Tongue (tissue), 2 donors: ENCODE results near the gene DSCAM. TPM values are rescaled to one million over a fixed set of nuclear protein-coding genes. Genes with fewer than 3 reads are reported as not detected.

Experiments used
- DNase-seq: peaks from one replicate; pipeline ENCODE4 v3.0.0-alpha.2; 2015
- total RNA-seq: library from RNA; depleted of rRNA; stranded (reverse); fragments of >200 nt; gene quantifications from one replicate; pipeline ENCODE4 v1.2.3, GENCODE V29; 2014

Gene DSCAM
- total RNA-seq, 1 donor from 2014 or later = 0.41 TPM

DNA sequence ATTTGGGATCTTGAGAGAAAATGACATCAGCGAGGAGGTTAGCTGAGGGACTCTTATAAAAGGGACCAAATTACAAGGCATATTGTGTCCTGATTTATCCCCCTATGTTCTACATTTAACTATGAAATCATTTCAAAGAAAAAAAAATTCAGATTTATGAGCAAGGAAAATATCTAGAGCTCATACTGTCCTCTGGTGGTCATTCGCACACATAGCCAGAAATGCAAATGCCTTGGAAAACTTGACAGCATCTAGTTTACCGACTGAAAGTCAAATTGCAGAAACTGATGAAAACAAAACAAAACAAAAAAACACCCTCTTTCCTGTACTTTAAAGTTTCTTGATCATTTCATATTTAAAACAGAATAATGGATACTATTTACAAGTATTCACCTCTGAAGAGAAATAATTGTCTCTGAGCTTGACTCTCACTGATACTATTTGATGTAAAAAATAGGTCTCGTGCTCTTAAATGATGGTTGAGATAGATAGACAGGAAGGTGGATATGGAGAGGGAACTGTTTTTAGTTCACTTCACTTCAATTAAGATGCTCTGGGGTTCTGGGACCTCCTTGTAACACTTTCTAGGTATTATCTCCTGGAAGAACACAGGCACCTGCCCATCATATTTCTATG is 725.9 kb downstream of the DSCAM start:
- peak; percentile 71 for DNase-seq

DNA sequence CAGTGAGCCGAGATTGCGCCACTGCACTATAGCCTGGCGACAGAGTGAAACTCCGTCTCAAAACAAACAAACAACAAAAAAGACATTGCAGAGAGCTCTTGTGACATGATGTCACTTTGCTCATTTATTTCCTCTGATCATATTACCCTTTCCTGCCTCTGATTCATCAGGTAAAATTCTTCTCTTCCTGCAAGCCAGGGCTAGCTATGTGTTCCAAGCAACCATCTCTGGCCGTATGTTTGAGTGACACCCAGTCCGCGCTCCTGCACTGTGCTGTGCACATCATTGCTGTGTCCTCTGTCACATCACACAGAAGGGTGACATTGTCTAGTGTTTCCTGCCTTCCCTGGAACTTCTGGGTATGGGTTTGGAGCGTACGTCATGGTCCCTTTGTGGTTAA is 728.4 kb downstream of the DSCAM start:
- no peak for DNase-seq

DNA sequence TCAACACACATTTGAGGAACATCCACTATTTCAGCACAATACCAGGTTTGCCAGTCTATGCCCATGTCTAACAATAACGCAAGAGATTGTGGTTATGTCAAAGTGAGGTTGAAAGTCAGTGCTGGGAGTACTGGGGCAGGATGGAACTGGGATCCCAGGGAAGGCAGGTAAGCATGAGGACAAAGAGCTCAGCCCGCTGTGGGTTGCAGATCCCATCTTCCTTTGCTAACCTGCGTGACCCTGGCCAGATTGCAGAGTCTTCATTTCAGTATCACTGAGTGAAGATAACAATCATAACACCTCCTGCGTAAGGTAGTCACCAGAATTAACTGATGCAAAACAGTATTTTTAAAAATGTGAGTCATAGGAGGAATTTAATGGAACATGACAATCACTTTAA is 729.7 kb downstream of the DSCAM start:
- DNase-seq = no peak

DNA sequence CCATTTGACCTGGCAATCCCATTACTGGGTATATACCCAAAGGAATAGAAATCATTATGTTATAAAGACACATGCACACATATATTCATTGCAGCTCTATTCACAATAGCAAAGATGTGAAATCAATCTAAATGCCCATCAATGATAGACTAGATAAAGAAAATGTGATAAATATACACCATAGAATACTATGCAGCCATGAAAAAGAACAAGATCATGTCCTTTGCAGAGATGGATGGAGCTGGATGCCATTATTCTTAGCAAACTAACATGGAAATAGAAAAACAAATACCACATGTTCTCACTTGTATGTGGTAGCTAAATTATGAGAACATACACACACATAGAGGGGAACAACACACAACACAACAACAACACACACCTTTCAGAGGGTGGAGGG is 731.2 kb downstream of the DSCAM start:
- no peak for DNase-seq

DNA sequence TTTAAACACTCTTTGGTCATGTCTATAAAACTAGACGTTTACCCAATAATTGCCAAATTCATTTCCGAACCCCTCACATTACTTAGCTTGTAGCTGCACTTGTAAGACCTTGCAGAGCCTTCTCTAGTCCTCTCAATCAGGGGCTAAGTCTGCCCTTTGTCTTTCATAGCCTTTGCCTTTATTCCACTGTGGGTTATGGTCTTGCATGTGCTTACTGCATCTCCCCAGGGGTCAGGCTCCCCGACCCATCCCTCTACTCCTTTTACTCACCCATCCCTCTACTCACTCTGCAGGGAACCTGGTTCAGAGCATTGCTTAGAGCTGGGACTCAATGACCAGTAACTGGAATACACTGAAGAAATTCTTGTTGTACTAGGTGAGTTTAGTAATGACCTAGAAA is 744.3 kb downstream of the DSCAM start:
- DNase-seq = no peak

DNA sequence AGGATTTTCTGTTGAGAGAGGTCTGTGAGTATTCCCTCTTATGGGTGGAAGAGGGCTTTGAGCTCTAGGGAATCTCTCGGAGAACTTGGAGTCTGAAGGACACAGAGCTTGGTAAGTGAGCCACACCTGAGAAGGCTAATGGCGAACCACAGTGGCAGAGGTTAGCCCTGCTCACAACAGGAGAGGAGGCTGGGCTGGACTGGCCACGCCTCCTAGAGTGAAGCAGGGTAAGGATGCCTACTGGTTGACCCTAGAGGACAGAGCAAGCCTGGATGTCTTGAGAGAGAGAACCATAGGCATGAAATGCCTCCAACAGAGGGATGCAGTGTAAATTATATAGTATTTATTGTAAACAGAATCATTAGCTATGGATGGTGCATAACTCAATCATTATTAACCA is 747.1 kb downstream of the DSCAM start:
- no peak for DNase-seq

DNA sequence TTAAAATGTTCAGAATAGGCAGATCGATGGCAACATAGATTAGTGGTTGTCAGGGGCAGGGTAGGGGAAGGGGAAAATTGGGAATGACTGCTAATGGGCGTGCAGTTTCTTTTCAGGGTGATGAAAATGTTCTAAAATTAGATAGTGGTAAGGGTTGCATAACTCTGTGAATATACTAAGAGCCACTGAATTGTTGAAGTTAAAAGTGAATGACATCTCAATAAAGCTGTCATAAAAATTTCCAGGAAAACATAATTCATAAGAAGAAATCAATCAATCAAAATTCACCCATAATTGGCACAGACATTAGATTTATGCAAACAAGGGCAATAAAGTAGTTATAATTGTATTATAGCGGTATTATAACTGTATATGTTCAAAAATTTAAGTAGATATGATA is 751.5 kb downstream of the DSCAM start:
- DNase-seq = no peak

DNA sequence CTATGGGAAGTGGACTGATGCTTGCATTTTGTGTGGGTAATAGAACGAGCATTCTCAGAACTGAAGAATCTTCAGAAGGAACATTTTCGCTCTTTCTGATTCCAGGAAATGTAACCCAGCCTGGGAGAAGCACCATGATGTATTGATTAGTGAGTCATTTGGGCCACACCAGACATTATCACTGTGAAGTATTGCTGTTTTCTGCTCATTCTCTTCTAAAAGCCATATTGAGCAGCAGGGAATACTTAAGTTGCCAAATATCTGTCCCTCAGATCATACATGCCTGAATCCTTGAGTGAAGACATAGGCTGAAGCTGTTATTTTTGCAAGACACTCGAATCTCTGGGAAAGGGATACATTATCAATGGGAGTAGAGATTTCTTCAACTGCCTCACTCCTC is 766.6 kb downstream of the DSCAM start:
- DNase-seq = no peak

DNA sequence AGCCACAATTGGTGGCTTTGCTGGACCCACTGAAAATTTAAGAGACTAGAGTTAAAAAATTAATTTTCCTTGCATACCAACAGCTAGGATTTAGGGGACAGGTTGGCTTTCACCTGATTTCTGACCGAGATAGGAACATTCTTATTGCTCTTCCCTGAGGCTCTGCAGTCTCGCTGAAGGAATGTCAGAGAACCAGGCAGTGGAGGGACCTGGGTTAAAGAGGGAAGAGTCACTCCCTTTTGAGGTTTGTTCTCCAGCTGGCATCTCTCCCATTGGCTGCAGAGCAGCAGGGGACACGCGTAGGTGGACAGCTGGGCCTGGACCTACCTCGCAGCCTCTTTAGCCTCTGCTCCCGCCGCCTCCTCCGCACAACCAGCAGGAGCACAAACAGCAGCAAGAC is 772.2 kb downstream of the DSCAM start:
- no peak for DNase-seq

DNA sequence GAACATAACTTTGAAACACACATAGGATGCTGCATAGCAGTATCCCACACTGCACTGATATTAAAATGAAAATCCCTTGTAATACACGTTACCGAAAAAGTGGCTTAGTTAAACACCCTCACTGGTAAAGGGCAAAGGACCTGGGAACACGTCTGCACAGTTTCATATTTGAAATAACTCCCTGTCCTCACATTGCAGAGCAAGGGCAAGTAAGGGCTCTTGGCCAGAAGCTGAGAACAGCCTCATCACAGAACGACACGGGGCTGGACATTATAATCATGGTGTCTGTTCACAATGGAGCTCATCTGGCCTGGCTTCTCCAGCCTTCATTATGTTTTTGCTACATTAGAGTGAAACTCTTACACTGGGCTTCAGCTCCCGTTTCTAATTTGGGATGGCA is 772.8 kb downstream of the DSCAM start:
- no peak for DNase-seq

DNA sequence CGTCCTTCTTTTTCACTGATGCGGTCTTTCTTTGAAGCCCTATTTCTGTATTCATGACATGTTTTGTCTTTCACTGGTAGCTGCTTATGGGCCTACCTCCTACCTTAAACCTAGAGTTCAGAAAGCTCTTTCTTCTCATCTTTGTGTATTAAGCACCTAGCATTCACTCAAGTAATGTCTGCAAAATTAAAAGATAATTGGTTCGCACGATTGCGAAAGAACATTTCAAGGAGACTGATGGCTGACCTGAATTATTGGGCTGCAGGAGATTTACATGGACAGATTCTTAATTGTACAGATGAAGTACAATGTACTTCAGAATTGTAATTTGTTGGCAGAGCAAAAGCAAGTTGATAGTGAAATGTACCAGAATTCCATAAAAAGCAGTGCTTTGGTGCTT is 773.3 kb downstream of the DSCAM start:
- no peak for DNase-seq

DNA sequence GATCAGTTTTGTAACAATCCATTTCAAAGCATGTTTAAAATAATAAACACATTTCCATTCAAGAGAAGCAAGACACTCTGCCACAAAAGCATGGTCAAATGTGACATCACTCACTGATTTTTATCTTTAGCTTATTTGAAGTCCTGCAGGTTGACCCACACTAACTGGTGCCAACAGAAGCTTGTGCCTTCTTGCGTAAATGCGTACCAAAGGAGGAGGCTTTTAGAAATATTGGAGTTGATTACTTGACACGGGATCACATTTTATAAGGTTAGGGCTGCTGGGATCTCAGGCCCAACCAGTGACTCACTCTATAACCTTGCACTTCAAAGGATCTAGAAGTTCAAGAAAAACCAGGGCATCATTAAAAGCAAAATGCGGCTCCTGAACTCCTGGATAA is 776.1 kb downstream of the DSCAM start:
- DNase-seq = no peak

DNA sequence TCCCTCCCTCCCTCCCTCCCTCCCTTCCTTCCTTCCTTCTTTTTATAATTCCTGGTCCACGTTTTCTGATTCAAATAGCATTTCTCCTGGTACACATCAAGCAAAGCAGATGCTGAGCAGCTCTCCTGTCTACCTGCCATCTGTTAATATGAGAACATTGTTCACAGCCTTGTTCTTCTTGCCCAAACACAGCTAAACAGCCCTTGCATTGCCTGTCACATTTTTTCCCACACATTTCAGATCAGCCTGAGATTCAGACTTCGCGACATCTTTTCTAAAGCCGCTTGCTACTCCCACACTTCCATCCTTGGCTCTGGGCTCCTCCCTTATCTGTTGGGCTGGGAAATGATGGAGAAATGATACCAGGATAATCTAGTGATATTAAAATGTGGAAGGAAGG is 779.2 kb downstream of the DSCAM start:
- no peak for DNase-seq

DNA sequence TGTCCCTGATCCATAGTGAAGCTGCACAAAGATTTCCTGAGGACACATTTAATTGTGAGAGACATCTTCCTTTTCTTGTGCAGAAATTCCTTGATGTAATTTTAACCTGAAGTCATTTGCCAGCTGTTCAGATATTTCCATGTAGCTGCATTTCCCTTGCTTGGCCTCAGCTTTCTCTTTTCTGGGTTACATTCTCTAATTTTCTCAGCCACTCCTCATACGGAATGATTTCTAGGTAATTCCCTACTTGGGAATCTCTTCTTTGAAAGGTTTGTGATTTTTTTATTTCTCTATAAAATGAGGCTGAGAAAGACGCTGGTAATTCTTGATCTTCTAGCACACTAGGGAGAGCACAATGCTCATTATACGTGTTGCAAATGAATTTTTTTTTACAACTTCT is 780.7 kb downstream of the DSCAM start:
- no peak for DNase-seq

DNA sequence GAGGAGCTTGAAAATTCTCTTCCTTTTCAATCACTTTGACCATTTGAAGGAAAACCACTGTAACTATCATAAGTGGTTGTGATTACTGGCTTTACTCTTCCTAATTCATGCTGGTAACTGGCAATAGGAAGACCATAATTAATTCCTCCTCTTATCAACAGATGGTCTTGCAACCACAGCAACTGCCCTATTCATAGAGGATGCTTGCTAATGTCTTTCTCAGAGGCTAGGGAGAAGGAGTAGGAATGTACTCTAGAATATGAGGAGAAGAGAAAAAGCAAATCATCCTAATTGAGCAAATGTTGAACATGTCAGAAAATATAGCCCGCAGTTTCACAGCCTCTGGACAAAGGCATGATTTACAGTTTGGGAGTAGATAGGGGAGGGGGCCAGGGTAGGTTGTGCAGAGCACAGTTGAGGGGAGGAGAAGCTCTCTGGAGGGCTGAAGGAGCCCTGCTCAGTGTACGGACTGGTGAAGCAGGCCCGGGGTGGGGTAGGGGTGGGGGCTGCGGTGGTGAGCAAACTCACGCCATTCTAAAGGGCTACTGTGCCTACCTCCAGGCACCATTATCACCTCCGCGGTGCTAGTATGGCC is 786.8 kb downstream of the DSCAM start:
- DNase-seq = no peak

DNA sequence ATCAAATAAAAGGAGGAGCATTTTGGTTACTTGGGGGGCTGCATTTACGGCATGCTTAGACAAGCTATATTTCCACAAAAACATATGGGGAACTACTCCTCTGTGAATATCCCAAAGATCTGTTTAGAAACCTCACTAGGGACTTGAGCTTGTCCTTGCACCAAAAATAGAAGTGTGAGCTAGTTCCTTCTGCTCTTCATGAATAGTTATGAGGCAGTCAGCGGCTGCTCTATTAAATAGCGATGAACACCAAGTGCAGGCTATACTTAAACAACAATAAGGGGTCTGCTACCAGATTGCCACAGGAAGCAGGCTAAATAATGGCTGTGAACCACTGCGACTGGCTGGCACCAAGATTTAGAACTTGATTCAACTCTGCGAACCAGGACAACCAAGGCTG is 789.6 kb downstream of the DSCAM start:
- no peak for DNase-seq

DNA sequence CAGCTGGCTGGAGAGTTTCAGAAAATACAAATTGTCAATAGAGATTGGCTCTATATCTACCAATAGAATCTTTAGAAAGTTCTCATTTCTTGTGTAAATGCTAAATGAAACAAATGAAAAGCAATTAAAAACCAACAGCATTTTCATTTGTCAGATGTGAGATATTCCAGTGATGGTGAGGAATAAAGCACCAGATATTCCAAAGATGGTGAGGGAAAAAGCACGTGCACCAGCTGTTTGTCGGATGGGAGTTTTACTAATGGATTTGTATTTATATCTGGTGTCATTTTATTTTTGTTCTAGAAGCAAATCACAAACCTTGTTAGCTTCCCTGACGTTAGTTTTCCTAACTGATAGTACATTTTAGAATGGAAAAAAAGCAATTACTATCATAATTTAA is 790.9 kb downstream of the DSCAM start:
- DNase-seq = no peak

GRCh38 chr21:40054403-40054802 is 792.6 kb downstream of the DSCAM start:
- peak; percentile 63 for DNase-seq

GRCh38 chr21:40053007-40053406 is 794.0 kb downstream of the DSCAM start:
- peak; percentile 92 for DNase-seq

GRCh38 chr21:40052276-40052675 is 794.7 kb downstream of the DSCAM start:
- no peak for DNase-seq

- no peak for DNase-seq
Measured at GRCh38 chr21:40051801-40052200, 795.2 kb downstream of the DSCAM start.

DNA sequence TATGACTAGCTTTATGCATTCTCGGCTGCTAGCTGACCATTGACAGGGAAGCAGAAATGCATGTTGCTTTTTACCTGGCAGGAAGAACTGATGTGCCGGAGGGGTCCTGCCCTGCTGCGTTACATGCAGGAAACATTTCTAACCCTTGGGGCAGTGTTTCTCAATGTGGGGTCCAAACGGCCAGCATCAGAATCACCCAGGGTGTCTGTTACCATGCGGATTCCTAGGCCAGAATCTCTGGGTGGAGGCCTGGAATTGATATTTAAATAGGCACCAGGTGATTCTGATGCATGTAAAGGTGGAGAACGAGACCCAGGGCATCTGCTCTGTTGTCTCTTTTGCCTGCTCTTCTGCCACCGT is 797.0 kb downstream of the DSCAM start:
- no peak for DNase-seq

- peak; percentile 37 for DNase-seq
Measured at GRCh38 chr21:40049031-40049930, 797.7 kb downstream of the DSCAM start.
